ENCODE data around the gene THAP4.

- no peak for TF ChIP-seq CTCF (optimal IDR thresholded peaks at IDR 0.05 in 1 of 3, IDR thresholded peaks at IDR 0.05 in 1 of 3, conservative IDR thresholded peaks at IDR 0.05 in 1 of 3; ENCODE audit: extremely low read depth in 1 of 3, insufficient read depth in 2 of 3, low read length in 3 of 3)
- no peak for TF ChIP-seq EZH2 (IDR thresholded peaks at IDR 0.05; ENCODE audit: low read length)
Observed at GRCh38 chr2:241638940-241639339, 2.0 kb upstream of the THAP4 start.

Measured in keratinocyte (primary cell).